Measurements from ENCODE around the gene NR2F1-AS1.

DNA sequence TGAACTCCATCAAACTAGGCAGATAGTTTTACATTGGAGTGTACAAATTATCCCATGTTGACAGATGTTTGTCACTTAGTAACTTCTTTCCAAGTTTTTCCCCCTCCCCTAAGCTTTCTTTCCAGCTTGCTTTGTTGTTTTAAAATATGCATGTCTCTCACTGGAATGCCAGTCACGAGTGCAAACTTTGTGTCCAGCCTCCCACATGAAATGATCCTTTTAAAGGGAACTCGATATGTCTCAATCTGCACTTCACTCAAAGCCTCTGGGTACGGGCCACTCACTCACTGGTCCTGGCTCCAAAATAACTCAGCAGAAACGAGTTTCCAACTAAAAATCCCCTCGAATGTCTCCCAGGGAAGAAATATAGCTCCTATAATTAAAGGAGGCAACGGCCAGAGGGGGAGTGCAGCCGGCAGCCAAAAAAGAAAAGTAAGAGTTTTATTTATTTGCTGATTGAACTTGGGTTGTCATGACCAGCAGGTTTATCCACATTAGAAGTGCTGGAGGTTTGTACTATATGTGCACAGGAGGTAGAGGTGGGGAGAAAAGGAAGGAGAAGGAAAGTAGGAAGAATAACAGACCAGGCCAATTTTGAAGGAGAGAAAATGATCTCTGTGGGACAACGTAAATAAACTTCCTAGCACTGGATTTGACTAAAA lies 19.5 kb upstream of the NR2F1-AS1 start:
- TF ChIP-seq EZH2phosphoT487 (IDR thresholded peaks at IDR 0.05; ENCODE audit: unreplicated experiment) (no peak), NANOG (IDR thresholded peaks at IDR 0.05; ENCODE audit: borderline replicate concordance) (no peak), POLR2AphosphoS5 (IDR thresholded peaks at IDR 0.05; ENCODE audit: low read depth) (no peak), EZH2 (IDR thresholded peaks at IDR 0.05; ENCODE audit: low read depth, unreplicated experiment) (peak; percentile 71), ZNF331 (CRISPR knock-in tag; IDR thresholded peaks at IDR 0.05; ENCODE audit: low read depth) (no peak), JUNB (IDR thresholded peaks at IDR 0.05; ENCODE audit: unreplicated experiment) (no peak), CREB1 (CRISPR knock-in tag; IDR thresholded peaks at IDR 0.05; ENCODE audit: low read depth) (no peak), ZNF114 (CRISPR knock-in tag; IDR thresholded peaks at IDR 0.05) (no peak), STAT1 (IDR thresholded peaks at IDR 0.05; ENCODE audit: unreplicated experiment) (no peak)
- TF ChIP-seq, protein P1, sequence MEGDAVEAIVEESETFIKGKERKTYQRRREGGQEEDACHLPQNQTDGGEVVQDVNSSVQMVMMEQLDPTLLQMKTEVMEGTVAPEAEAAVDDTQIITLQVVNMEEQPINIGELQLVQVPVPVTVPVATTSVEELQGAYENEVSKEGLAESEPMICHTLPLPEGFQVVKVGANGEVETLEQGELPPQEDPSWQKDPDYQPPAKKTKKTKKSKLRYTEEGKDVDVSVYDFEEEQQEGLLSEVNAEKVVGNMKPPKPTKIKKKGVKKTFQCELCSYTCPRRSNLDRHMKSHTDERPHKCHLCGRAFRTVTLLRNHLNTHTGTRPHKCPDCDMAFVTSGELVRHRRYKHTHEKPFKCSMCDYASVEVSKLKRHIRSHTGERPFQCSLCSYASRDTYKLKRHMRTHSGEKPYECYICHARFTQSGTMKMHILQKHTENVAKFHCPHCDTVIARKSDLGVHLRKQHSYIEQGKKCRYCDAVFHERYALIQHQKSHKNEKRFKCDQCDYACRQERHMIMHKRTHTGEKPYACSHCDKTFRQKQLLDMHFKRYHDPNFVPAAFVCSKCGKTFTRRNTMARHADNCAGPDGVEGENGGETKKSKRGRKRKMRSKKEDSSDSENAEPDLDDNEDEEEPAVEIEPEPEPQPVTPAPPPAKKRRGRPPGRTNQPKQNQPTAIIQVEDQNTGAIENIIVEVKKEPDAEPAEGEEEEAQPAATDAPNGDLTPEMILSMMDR (conservative IDR thresholded peaks at IDR 0.05; ENCODE audit: low read depth in 2 of 2): no peak
- TF ChIP-seq, protein P2, sequence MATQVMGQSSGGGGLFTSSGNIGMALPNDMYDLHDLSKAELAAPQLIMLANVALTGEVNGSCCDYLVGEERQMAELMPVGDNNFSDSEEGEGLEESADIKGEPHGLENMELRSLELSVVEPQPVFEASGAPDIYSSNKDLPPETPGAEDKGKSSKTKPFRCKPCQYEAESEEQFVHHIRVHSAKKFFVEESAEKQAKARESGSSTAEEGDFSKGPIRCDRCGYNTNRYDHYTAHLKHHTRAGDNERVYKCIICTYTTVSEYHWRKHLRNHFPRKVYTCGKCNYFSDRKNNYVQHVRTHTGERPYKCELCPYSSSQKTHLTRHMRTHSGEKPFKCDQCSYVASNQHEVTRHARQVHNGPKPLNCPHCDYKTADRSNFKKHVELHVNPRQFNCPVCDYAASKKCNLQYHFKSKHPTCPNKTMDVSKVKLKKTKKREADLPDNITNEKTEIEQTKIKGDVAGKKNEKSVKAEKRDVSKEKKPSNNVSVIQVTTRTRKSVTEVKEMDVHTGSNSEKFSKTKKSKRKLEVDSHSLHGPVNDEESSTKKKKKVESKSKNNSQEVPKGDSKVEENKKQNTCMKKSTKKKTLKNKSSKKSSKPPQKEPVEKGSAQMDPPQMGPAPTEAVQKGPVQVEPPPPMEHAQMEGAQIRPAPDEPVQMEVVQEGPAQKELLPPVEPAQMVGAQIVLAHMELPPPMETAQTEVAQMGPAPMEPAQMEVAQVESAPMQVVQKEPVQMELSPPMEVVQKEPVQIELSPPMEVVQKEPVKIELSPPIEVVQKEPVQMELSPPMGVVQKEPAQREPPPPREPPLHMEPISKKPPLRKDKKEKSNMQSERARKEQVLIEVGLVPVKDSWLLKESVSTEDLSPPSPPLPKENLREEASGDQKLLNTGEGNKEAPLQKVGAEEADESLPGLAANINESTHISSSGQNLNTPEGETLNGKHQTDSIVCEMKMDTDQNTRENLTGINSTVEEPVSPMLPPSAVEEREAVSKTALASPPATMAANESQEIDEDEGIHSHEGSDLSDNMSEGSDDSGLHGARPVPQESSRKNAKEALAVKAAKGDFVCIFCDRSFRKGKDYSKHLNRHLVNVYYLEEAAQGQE (IDR thresholded peaks at IDR 0.05; ENCODE audit: unreplicated experiment): no peak
- TF ChIP-seq, protein P3, sequence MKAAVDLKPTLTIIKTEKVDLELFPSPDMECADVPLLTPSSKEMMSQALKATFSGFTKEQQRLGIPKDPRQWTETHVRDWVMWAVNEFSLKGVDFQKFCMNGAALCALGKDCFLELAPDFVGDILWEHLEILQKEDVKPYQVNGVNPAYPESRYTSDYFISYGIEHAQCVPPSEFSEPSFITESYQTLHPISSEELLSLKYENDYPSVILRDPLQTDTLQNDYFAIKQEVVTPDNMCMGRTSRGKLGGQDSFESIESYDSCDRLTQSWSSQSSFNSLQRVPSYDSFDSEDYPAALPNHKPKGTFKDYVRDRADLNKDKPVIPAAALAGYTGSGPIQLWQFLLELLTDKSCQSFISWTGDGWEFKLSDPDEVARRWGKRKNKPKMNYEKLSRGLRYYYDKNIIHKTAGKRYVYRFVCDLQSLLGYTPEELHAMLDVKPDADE (IDR thresholded peaks at IDR 0.05): no peak
- TF ChIP-seq, protein P4, sequence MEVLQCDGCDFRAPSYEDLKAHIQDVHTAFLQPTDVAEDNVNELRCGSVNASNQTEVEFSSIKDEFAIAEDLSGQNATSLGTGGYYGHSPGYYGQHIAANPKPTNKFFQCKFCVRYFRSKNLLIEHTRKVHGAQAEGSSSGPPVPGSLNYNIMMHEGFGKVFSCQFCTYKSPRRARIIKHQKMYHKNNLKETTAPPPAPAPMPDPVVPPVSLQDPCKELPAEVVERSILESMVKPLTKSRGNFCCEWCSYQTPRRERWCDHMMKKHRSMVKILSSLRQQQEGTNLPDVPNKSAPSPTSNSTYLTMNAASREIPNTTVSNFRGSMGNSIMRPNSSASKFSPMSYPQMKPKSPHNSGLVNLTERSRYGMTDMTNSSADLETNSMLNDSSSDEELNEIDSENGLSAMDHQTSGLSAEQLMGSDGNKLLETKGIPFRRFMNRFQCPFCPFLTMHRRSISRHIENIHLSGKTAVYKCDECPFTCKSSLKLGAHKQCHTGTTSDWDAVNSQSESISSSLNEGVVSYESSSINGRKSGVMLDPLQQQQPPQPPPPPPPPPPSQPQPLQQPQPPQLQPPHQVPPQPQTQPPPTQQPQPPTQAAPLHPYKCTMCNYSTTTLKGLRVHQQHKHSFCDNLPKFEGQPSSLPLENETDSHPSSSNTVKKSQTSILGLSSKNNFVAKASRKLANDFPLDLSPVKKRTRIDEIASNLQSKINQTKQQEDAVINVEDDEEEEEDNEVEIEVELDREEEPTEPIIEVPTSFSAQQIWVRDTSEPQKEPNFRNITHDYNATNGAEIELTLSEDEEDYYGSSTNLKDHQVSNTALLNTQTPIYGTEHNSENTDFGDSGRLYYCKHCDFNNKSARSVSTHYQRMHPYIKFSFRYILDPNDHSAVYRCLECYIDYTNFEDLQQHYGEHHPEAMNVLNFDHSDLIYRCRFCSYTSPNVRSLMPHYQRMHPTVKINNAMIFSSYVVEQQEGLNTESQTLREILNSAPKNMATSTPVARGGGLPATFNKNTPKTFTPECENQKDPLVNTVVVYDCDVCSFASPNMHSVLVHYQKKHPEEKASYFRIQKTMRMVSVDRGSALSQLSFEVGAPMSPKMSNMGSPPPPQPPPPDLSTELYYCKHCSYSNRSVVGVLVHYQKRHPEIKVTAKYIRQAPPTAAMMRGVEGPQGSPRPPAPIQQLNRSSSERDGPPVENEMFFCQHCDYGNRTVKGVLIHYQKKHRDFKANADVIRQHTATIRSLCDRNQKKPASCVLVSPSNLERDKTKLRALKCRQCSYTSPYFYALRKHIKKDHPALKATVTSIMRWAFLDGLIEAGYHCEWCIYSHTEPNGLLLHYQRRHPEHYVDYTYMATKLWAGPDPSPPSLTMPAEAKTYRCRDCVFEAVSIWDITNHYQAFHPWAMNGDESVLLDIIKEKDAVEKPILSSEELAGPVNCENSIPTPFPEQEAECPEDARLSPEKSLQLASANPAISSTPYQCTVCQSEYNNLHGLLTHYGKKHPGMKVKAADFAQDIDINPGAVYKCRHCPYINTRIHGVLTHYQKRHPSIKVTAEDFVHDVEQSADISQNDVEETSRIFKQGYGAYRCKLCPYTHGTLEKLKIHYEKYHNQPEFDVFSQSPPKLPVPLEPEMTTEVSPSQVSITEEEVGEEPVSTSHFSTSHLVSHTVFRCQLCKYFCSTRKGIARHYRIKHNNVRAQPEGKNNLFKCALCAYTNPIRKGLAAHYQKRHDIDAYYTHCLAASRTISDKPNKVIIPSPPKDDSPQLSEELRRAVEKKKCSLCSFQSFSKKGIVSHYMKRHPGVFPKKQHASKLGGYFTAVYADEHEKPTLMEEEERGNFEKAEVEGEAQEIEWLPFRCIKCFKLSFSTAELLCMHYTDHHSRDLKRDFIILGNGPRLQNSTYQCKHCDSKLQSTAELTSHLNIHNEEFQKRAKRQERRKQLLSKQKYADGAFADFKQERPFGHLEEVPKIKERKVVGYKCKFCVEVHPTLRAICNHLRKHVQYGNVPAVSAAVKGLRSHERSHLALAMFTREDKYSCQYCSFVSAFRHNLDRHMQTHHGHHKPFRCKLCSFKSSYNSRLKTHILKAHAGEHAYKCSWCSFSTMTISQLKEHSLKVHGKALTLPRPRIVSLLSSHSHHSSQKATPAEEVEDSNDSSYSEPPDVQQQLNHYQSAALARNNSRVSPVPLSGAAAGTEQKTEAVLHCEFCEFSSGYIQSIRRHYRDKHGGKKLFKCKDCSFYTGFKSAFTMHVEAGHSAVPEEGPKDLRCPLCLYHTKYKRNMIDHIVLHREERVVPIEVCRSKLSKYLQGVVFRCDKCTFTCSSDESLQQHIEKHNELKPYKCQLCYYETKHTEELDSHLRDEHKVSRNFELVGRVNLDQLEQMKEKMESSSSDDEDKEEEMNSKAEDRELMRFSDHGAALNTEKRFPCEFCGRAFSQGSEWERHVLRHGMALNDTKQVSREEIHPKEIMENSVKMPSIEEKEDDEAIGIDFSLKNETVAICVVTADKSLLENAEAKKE (CRISPR knock-in tag; IDR thresholded peaks at IDR 0.05): no peak
